Measurements from ENCODE around the gene TMEM220. TPM values are rescaled to one million over a fixed set of nuclear protein-coding genes. Genes with fewer than 3 reads are reported as not detected.

Gene TMEM220
- 17.6 TPM for total RNA-seq

DNA sequence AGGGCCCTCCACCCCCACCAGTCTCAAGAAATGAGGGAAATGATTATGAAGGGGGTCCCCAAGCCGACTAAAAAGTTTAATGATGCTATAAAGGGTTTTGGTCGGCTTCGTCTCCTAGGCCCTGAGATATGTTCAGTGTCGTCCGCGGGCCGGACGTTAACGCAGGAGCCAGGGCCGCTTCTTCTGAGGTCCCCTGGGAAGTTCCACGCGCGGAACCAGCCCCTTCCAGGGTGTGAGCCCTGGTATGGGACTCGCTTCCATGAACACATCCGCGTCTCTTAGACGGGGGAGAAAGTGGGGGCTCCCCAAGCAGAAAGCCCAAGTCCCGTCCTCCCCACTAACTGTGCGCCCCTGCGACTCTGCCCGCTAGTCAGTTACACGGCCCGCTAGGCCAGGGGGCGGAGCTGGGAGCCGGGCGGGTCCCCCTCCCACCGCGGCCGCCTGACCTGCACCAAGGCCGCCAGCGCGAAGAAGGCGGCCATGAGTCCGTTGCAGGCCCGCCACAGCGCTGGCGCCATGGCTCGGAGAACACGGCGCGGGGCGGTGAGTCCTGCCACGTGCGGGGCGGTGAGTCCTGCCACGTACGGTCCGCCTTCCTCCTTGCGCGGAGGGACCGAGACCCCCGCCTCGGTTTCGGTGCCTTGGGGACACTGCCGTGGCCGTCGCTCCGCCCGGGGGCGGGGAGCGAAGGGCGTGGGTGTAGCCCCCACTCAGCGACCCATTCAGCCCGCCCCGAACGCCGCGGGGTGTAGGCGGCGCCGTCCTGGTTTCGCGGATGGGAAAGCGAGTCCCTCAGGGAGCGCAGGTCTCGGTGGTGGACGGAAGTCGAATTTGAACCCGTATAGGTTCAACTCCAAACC is at the start of gene TMEM220:
Gene TMEM220, minus strand, starts transcription at position 690 of the 860 bp plus-strand sequence. Its CDS starts 172 bp downstream, at position 518.
- DNase-seq (ENCODE audit: low spot score) = peak; percentile 79

GRCh38 chr17:10779609-10780008 is 49.8 kb upstream of the TMEM220 start:
- no peak for DNase-seq (ENCODE audit: low spot score)

GRCh38 chr17:10777890-10778289 is 48.1 kb upstream of the TMEM220 start:
- DNase-seq (ENCODE audit: low spot score) = no peak

GRCh38 chr17:10777131-10777807 is 47.4 kb upstream of the TMEM220 start:
- DNase-seq (ENCODE audit: low spot score) = no peak

- DNase-seq (ENCODE audit: low spot score) = no peak
Observed at GRCh38 chr17:10776381-10776780, 46.6 kb upstream of the TMEM220 start.

DNA sequence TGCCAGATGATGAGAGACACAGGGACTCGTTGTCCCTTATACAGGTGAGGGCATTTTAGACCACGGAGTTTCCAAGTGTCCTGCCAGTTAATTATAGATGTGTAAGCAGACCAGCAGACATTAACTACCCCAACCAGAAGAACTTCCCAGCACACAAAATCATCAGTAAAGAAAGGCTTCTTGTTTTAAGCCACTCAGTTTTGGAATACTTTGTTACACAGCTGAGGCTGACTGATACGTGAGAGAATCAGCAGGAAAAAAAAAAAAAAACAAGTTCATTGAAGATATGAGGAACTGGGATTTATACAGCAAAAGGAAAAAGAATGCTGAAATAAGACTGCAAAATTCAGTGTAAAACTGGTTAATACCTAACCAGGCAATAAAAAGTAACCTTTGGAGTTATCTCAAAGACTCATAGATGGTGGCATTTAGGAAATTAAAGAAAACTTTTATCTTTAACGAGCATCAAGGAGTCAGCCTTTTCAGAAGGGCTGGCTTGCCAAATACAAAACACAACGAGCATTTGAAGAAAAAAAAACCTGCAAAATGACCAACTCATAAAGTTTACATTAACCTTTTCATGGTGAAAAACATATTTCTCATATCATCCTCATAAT is 46.0 kb upstream of the TMEM220 start:
- no peak for DNase-seq (ENCODE audit: low spot score)

GRCh38 chr17:10775058-10775457 is 45.2 kb upstream of the TMEM220 start:
- DNase-seq (ENCODE audit: low spot score) = no peak

DNA sequence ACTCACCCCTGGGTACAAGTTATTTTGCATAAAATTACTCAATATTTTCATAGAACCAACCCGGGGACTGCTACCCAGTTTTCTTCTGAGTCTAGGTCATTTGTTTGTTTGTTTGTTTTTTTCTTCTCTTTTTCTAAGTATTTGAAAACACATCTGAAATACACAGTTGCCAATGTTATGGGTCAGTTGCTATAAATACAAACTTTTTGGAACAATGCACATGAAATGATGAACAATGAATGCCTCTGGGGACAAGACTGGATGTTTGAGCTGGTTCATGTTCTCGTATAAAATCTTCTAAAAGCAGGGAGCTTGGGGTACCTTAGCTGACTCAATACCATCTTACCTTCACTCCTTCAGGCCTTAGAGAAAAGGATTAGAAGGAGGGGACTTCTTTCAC is 43.6 kb upstream of the TMEM220 start:
- no peak for DNase-seq (ENCODE audit: low spot score)

DNA sequence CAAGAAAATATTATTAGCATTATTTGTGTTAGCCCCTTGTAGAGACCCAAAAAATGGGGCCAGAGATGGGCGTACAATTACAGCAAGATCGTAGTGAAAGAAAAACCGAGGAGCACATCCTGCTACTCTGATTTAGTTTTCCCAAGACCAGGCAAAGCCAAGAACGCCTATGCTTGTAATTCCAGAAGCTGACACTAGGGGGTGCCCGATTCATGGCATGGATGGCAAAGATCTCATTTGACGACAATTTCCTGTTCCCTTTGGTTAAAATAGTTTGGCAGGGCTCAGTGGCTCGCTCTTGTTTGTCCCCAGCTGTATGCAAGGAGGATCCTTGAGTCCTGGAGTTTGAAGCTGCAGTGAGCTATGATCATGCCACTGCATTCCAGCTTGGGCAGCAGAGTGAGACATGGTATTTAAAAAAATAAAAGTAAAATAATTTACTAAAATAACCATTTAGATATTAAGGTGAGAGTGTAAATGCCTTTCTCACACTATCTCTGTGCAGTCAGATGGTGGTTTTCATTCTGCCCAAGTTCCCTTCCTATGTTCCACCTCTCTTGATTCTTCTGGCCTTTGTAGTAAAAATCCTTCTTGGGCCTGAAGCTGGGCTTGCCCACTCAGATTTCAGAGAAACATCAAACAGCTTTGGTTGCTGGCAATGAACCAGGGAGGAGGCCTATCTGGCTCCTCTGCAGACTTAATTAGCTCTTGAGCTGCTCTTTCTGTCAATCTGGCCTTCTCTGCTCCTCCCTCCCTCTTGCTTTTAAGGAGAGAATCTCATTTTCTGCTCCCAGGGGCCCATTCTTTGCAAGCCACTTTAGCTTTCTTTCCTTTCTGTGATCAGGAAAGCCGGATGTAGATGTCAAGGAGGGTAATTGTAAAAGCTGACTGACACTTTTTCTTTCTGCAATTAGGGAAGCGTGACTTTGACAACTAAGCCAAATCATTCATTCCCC is 42.9 kb upstream of the TMEM220 start:
- peak; percentile 64 for DNase-seq (ENCODE audit: low spot score)

DNA sequence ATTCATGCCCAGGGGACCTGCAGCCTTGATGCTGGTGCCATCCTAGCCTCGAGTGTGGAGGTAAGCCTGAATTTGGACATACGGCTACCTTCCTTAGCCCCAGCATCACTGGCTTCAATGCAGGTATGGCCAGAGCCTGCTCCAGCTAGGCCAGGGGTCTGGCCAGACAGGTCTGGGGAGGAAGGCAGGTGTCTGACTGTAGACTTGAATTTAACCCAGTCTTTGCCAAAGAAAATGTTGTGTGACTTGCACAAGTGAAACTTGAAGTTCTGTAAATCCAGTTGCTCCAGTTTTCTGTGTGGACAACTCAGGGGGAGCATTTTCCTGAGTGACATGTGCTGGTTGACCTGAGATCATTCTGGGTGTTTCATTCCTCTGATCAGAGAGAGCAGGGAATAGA is 41.3 kb upstream of the TMEM220 start:
- DNase-seq (ENCODE audit: low spot score) = peak; percentile 64

DNA sequence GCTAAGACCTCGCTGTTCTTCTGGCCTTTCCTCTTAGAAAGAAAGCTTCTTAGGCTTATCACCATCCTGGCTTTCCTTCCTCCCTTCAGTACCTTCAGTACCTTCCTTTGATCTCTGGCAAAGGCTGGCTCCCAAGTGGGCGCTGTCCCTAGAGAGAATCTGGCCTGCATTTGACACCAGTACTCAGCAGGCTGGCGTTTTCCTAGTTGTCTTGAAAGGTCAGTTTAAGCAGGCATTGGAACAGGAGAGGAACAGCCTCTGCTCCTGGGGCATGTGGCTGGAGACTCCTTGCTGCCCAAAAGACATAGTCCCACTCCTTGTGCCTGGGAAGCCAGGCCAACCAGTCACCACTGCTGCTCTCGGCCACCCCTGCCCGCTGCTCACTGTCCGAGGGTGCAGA is 40.0 kb upstream of the TMEM220 start:
- DNase-seq (ENCODE audit: low spot score) = no peak

DNA sequence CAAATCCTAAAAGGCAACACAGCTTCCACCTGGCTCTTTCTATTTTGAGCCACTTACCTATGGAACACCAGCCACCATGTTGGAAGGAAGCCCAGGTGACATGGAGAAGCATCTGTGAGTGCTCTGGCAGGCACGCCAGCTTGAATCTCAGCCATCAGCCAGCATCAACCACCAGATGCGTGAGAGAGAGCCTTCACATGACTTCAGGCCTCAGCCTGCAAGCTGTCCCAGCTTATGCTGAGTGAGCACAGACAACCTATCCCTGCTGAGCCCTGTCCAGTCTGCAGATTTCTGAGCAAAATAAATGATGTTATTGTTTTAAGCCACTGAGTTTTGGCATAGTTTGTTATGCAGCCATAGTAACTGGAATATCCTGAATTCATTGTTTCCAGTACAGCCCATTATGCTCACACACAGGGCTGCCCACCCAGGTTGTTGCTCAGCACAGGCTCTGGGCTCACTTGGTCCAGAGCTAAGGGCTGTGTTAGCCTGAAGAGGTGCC is 39.0 kb upstream of the TMEM220 start:
- no peak for DNase-seq (ENCODE audit: low spot score)

DNA sequence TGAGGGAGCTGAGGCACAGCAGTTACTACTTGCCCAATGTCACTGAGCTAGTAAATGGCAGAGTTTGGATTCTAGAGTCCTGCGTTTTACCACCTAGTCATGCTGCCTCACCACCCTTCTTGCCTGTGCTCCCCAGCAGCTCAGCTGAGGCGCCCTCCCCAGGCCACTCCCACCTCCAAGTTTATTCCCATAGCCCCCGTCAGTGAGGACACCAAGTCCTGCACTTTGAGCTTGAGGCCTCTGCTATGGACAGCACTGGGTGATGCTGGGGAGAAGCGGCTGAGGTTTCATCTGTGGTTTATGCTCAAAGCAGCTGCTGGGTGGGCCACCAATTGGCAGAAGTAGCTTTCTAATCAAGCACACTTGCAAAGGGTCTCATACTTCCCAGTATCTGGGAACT is 37.4 kb upstream of the TMEM220 start:
- DNase-seq (ENCODE audit: low spot score) = no peak

DNA sequence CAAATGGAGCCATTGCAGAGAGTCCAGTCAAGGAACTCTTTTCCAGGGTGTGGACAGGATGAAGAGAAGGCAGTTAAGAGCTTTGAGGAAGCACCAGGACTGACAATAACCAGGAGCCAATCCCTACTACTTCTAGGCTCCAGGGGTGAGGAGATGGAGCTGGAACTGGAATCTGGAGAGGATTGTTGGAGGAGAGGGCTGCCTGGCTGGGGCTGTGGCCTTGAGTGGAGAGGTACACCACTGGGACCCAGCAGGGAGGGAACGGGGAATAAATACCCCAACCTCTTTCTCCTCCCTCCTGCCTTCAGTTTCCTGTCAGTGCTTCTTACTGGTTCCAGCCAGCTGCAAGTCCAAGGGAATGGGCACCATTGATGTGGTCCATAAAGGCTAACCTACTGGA is 32.2 kb upstream of the TMEM220 start:
- DNase-seq (ENCODE audit: low spot score) = no peak

DNA sequence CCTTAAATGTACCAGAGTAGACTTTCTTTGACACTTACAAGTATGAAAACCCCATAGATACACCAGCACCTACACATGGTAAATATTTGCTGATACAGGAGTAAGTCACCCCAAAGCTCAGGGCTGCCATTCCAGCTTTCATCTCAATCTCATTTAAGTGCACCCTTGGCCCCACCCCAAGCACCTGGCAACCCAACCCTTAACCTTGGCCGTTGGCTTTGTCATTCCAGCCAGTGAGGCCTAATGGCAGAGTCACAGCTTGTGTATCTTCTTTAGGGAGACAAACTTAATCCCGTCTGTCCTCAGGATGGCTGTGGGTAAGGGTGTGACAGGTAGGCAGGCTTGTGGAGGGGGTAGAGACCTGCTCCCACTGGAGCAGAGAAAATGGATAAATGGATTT is 31.5 kb upstream of the TMEM220 start:
- no peak for DNase-seq (ENCODE audit: low spot score)

DNA sequence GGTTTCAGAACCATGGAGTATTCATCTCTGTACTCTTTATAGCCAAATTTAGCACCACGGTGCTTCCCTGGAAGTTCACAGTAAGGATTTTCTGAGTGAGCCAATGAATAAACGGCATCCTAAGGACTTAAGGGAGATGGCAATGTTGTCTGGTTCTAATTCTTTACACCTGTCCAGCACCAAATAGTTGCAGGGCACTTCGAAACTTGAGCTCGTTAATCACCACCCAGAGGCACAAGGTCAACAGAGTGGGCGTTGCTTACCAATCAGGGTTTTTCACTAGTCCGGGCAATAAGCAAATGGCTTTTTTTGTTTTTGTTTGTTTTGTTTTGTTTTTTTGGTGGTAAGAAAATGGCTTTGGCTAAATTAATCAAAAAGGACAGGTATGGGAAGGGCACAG is 28.2 kb upstream of the TMEM220 start:
- DNase-seq (ENCODE audit: low spot score) = no peak

- no peak for DNase-seq (ENCODE audit: low spot score)
Observed at GRCh38 chr17:10757647-10758046, 27.8 kb upstream of the TMEM220 start.

- no peak for DNase-seq (ENCODE audit: low spot score)
Observed at GRCh38 chr17:10757067-10757466, 27.2 kb upstream of the TMEM220 start.

DNA sequence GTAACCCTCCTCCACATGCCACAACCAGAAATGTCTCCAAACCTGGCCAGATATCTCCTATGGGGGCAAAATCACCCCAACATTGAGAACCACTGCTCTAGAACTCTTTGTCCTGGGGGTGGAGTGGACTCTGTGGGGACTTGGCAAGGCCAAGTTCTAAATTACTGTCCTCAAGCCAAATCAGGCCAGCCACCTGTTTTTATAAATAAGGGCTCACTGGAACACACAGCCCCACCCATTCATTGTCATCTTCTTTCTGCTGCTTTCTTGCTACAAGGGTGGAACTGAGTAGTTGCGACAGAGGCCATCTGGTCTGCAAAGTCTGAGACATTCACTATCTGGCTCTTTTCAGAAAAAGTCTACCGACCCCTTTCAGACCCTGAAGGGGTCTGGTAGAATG is 26.8 kb upstream of the TMEM220 start:
- no peak for DNase-seq (ENCODE audit: low spot score)

DNA sequence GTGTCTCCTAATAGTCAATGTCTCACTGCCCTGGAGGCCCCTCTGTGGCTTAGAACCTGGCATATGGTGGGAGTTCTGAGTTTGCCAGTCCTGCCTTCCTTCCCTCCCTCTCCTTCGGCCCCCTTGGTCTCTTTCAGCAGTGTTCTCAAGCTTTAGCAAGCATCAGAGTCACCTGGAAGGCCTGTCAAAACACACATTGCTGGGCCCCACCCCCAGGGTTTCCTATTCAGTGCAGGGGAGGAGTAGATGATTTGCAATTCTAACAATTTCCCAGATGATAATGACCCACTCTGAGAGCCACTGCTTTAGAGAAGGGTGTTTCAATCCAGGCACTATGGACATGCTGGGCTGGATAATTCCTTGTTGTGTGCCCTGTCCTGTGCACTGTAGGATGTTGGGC is 26.4 kb upstream of the TMEM220 start:
- no peak for DNase-seq (ENCODE audit: low spot score)

- no peak for DNase-seq (ENCODE audit: low spot score)
Observed at GRCh38 chr17:10755592-10756127, 25.8 kb upstream of the TMEM220 start.
